ENCODE measurements around the gene KIAA1217. TPM values are rescaled to one million over a fixed set of nuclear protein-coding genes. Genes with fewer than 3 reads are reported as not detected.

KIAA1217 gene
- total and polyA plus RNA-seq, 9 of the 15 experiments (the other 6 are each of a cell fraction or from before 2014, with no cell fraction given) = 0.04 TPM; not detected in 8

DNA sequence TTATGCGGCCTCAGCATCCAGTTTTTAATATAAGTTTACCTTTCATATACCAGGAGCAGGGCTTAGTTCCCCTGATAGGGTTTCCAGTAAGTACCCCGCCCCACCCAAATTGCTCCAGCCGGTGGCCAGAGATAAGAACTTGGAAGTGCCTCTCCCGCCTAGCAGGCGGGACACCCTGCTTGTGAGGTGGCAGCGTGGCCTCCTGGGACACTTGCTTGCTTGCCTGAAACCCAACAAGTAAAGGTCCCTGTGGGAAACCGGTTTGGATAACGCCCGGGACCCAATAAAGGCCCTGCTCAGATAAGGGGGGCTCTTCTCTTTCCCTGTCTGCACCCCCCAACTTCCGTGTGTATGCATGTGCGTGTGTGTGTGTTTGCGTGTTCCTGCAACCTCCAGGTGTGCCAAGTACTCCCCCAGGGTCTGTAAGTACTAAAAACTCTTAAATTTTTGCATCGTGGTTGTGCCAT, 360.4 kb downstream of the KIAA1217 start (continued):
- TF ChIP-seq, protein P1, sequence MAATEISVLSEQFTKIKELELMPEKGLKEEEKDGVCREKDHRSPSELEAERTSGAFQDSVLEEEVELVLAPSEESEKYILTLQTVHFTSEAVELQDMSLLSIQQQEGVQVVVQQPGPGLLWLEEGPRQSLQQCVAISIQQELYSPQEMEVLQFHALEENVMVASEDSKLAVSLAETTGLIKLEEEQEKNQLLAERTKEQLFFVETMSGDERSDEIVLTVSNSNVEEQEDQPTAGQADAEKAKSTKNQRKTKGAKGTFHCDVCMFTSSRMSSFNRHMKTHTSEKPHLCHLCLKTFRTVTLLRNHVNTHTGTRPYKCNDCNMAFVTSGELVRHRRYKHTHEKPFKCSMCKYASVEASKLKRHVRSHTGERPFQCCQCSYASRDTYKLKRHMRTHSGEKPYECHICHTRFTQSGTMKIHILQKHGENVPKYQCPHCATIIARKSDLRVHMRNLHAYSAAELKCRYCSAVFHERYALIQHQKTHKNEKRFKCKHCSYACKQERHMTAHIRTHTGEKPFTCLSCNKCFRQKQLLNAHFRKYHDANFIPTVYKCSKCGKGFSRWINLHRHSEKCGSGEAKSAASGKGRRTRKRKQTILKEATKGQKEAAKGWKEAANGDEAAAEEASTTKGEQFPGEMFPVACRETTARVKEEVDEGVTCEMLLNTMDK (IDR thresholded peaks at IDR 0.05; ENCODE audit: borderline replicate concordance, insufficient read depth, low read depth, low read length, poor library complexity, severe bottlenecking) = no peak
- TF ChIP-seq, protein P2, sequence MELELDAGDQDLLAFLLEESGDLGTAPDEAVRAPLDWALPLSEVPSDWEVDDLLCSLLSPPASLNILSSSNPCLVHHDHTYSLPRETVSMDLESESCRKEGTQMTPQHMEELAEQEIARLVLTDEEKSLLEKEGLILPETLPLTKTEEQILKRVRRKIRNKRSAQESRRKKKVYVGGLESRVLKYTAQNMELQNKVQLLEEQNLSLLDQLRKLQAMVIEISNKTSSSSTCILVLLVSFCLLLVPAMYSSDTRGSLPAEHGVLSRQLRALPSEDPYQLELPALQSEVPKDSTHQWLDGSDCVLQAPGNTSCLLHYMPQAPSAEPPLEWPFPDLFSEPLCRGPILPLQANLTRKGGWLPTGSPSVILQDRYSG (tag; conservative IDR thresholded peaks at IDR 0.05; ENCODE audit: low read depth) = peak; percentile 71
- TF ChIP-seq FIP1L1 (IDR thresholded peaks at IDR 0.05; ENCODE audit: low read depth, low read length, poor library complexity, severe bottlenecking) (no peak), ZC3H4 (CRISPR knock-in tag; IDR thresholded peaks at IDR 0.05; ENCODE audit: borderline replicate concordance) (no peak), ZNF133 (CRISPR knock-in tag; IDR thresholded peaks at IDR 0.05) (no peak), ZNF12 (CRISPR knock-in tag; IDR thresholded peaks at IDR 0.05) (no peak), MECOM (CRISPR knock-in tag; IDR thresholded peaks at IDR 0.05) (no peak), SMAD1 (IDR thresholded peaks at IDR 0.05; ENCODE audit: low read depth, low read length, partially characterized antibody) (no peak), SNIP1 (IDR thresholded peaks at IDR 0.05; ENCODE audit: low read depth) (no peak), HSF4 (CRISPR knock-in tag; IDR thresholded peaks at IDR 0.05; ENCODE audit: borderline replicate concordance) (no peak), XRCC3 (IDR thresholded peaks at IDR 0.05) (no peak), GATAD2B (IDR thresholded peaks at IDR 0.05; ENCODE audit: borderline replicate concordance) (0 out of 2 replicates have a peak, but pooled peaks have one; percentile 54)
- TF ChIP-seq, protein P3, sequence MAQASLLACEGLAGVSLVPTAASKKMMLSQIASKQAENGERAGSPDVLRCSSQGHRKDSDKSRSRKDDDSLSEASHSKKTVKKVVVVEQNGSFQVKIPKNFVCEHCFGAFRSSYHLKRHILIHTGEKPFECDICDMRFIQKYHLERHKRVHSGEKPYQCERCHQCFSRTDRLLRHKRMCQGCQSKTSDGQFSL (CRISPR knock-in tag; IDR thresholded peaks at IDR 0.05) = peak; percentile 92
- TF ChIP-seq, protein P3 (tag; IDR thresholded peaks at IDR 0.05) = no peak
- TF ChIP-seq, protein P4, sequence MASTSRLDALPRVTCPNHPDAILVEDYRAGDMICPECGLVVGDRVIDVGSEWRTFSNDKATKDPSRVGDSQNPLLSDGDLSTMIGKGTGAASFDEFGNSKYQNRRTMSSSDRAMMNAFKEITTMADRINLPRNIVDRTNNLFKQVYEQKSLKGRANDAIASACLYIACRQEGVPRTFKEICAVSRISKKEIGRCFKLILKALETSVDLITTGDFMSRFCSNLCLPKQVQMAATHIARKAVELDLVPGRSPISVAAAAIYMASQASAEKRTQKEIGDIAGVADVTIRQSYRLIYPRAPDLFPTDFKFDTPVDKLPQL (IDR thresholded peaks at IDR 0.05; ENCODE audit: extremely low read depth, insufficient read length) = no peak
- TF ChIP-seq, protein P5, sequence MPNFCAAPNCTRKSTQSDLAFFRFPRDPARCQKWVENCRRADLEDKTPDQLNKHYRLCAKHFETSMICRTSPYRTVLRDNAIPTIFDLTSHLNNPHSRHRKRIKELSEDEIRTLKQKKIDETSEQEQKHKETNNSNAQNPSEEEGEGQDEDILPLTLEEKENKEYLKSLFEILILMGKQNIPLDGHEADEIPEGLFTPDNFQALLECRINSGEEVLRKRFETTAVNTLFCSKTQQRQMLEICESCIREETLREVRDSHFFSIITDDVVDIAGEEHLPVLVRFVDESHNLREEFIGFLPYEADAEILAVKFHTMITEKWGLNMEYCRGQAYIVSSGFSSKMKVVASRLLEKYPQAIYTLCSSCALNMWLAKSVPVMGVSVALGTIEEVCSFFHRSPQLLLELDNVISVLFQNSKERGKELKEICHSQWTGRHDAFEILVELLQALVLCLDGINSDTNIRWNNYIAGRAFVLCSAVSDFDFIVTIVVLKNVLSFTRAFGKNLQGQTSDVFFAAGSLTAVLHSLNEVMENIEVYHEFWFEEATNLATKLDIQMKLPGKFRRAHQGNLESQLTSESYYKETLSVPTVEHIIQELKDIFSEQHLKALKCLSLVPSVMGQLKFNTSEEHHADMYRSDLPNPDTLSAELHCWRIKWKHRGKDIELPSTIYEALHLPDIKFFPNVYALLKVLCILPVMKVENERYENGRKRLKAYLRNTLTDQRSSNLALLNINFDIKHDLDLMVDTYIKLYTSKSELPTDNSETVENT (CRISPR knock-in tag; IDR thresholded peaks at IDR 0.05) = no peak
- TF ChIP-seq, protein P6, sequence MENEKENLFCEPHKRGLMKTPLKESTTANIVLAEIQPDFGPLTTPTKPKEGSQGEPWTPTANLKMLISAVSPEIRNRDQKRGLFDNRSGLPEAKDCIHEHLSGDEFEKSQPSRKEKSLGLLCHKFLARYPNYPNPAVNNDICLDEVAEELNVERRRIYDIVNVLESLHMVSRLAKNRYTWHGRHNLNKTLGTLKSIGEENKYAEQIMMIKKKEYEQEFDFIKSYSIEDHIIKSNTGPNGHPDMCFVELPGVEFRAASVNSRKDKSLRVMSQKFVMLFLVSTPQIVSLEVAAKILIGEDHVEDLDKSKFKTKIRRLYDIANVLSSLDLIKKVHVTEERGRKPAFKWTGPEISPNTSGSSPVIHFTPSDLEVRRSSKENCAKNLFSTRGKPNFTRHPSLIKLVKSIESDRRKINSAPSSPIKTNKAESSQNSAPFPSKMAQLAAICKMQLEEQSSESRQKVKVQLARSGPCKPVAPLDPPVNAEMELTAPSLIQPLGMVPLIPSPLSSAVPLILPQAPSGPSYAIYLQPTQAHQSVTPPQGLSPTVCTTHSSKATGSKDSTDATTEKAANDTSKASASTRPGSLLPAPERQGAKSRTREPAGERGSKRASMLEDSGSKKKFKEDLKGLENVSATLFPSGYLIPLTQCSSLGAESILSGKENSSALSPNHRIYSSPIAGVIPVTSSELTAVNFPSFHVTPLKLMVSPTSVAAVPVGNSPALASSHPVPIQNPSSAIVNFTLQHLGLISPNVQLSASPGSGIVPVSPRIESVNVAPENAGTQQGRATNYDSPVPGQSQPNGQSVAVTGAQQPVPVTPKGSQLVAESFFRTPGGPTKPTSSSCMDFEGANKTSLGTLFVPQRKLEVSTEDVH (IDR thresholded peaks at IDR 0.05; ENCODE audit: low read depth, partially characterized antibody) = no peak
